HepG2 (cell line): ENCODE data around the gene CACNA1H. TPM values are rescaled to one million over a fixed set of nuclear protein-coding genes. Genes with fewer than 3 reads are reported as not detected.

Experiments
- ATM ChIP-seq: fragments of 450-650 bp; IDR thresholded peaks from 2 replicates; pipeline ENCODE4 v1.7.1; 2017; ENCODE audit warnings: mild to moderate bottlenecking, borderline replicate concordance
- CBX2 ChIP-seq, 2 experiments: fragments of 200-600 bp in 1 of 2; sonication (generic); formaldehyde crosslinking in 1 of 2; IDR thresholded peaks; 2 replicates each; pipeline versions ENCODE4 v1.7.0 to v1.8.1; 2018 to 2022; ENCODE audit warnings: low read depth in 2 of 2, low read length in 1 of 2, mild to moderate bottlenecking in 1 of 2, missing genetic modification reagents in 1 of 2
- FOXA1 ChIP-seq, 2 experiments: fragments of 450-650 bp in 1 of 2; sonication (generic) in 1 of 2; formaldehyde crosslinking in 1 of 2; IDR thresholded peaks; 2 replicates each; pipeline versions ENCODE4 v1.4.0 to v1.6.1; 2016 to 2020; ENCODE audit warnings: missing genetic modification reagents in 1 of 2
- HMG20B ChIP-seq: conservative IDR thresholded peaks from 2 replicates; pipeline ENCODE4 v1.6.1; 2016; ENCODE audit warnings: missing genetic modification reagents, missing compliant biosample characterization
- HNRNPLL ChIP-seq: fragments of 200-400 bp; formaldehyde crosslinking; IDR thresholded peaks from 2 replicates; pipeline ENCODE4 v1.6.1; 2017; ENCODE audit warnings: mild to moderate bottlenecking, low read depth, low read length; ENCODE audit not compliant: poor library complexity, severe bottlenecking
- HOXA3 ChIP-seq: sonication (generic); formaldehyde crosslinking; IDR thresholded peaks from 2 replicates; pipeline ENCODE4 v1.5.0; 2020; ENCODE audit warnings: missing genetic modification reagents
- KDM1A ChIP-seq: IDR thresholded peaks from 2 replicates; pipeline ENCODE4 v1.6.1; 2016; ENCODE audit warnings: missing compliant biosample characterization
- MAFK ChIP-seq, 2 experiments: IDR thresholded peaks in 1 of 2; conservative IDR thresholded peaks in 1 of 2; 2 replicates each; pipeline ENCODE4 v1.6.1; 2011; ENCODE audit warnings: improper control_type of control experiment in 2 of 2, low read length in 2 of 2
- MYNN ChIP-seq: sonication (generic); formaldehyde crosslinking; IDR thresholded peaks from 2 replicates; pipeline ENCODE4 v1.4.0; 2020; ENCODE audit warnings: mild to moderate bottlenecking, low read depth, missing genetic modification reagents
- NFIC ChIP-seq: IDR thresholded peaks from 2 replicates; pipeline ENCODE4 v1.6.1; 2012; ENCODE audit warnings: mild to moderate bottlenecking, low read length, inconsistent platforms
- NFYC ChIP-seq: IDR thresholded peaks from 2 replicates; pipeline ENCODE4 v1.6.1; 2016; ENCODE audit warnings: missing genetic modification reagents, missing compliant biosample characterization
- PTBP1 ChIP-seq: fragments of 200-400 bp; formaldehyde crosslinking; IDR thresholded peaks from 2 replicates; pipeline ENCODE4 v1.6.1; 2018; ENCODE audit warnings: low read length, low read depth; ENCODE audit not compliant: poor library complexity, severe bottlenecking
- RXRB ChIP-seq: IDR thresholded peaks from 2 replicates; pipeline ENCODE4 v1.6.1; 2016; ENCODE audit warnings: borderline replicate concordance, missing genetic modification reagents, missing compliant biosample characterization
- SOX13 ChIP-seq, 3 experiments: fragments of 450-650 bp in 1 of 3; sonication (generic) in 1 of 3; formaldehyde crosslinking in 1 of 3; IDR thresholded peaks in 2 of 3; conservative IDR thresholded peaks in 1 of 3; 2 replicates each; pipeline versions ENCODE4 v1.5.0 to v1.6.1; 2016 to 2020; ENCODE audit warnings: antibody characterized with exemption in 1 of 3, mild to moderate bottlenecking in 1 of 3, missing compliant biosample characterization in 1 of 3, missing genetic modification reagents in 1 of 3, moderate library complexity in 1 of 3
- ZBTB7B ChIP-seq: sonication (generic); formaldehyde crosslinking; IDR thresholded peaks from 2 replicates; pipeline ENCODE4 v1.4.0; 2020; ENCODE audit warnings: missing genetic modification reagents
- ZC3H4 ChIP-seq: sonication (generic); formaldehyde crosslinking; IDR thresholded peaks from 2 replicates; pipeline ENCODE4 v1.4.0; 2020; ENCODE audit warnings: missing genetic modification reagents, borderline replicate concordance
- ZFY ChIP-seq: sonication (generic); formaldehyde crosslinking; IDR thresholded peaks from 2 replicates; pipeline ENCODE4 v1.4.0; 2020; ENCODE audit warnings: missing genetic modification reagents
- ZNF251 ChIP-seq: sonication (generic); formaldehyde crosslinking; IDR thresholded peaks from 2 replicates; pipeline ENCODE4 v1.9.0; 2021; ENCODE audit warnings: mild to moderate bottlenecking, missing genetic modification reagents
- ZNF441 ChIP-seq: sonication (generic); formaldehyde crosslinking; IDR thresholded peaks from 2 replicates; pipeline ENCODE4 v1.7.0; 2021; ENCODE audit warnings: missing genetic modification reagents, borderline replicate concordance
- ZNF747 ChIP-seq: sonication (generic); formaldehyde crosslinking; IDR thresholded peaks from 2 replicates; pipeline ENCODE4 v1.8.1; 2023; ENCODE audit warnings: missing genetic modification reagents, mild to moderate bottlenecking, borderline replicate concordance
- ZSCAN31 ChIP-seq: sonication (generic); formaldehyde crosslinking; IDR thresholded peaks from 2 replicates; pipeline ENCODE4 v1.5.0; 2020; ENCODE audit warnings: low read depth, mild to moderate bottlenecking, missing genetic modification reagents
- ZSCAN9 ChIP-seq: IDR thresholded peaks from 2 replicates; pipeline ENCODE4 v1.6.1; 2016; ENCODE audit warnings: borderline replicate concordance
- polyA plus RNA-seq, 8 experiments: library from polyadenylated mRNA; depleted of rRNA in 3 of 8; stranded (reverse) in 7 of 8; unstranded in 1 of 8; fragments of >200 nt; fragmentation: Illumina TruSeq in 4 of 8; extraction: Trizol in 4 of 8; gene quantifications; 2 replicates each; pipeline versions ENCODE4 v1.2.1 to v1.2.3, GENCODE V29; 2011 to 2016; ENCODE audit warnings: low read depth in 4 of 8, missing spikeins in 1 of 8, mixed read lengths in 1 of 8; ENCODE audit not compliant: insufficient read depth in 1 of 8
- total RNA-seq, 5 experiments: library from RNA; depleted of rRNA; stranded (reverse); fragments of >200 nt; fragmentation: Illumina TruSeq; extraction: Trizol; gene quantifications; 2 replicates each; pipeline ENCODE4 v1.2.3, GENCODE V29; 2016; ENCODE audit warnings: low read depth in 1 of 5
- TF ChIP-seq, protein P1 (sequence below): sonication (generic); formaldehyde crosslinking; IDR thresholded peaks from 2 replicates; pipeline ENCODE4 v1.8.0; 2022; ENCODE audit warnings: mild to moderate bottlenecking, missing genetic modification reagents, moderate library complexity
- TF ChIP-seq, protein P2 (sequence below): sonication (generic); formaldehyde crosslinking; IDR thresholded peaks from 2 replicates; pipeline ENCODE4 v1.5.0; 2020; ENCODE audit warnings: mild to moderate bottlenecking, missing genetic modification reagents
- TF ChIP-seq, protein P3 (sequence below): sonication (generic); formaldehyde crosslinking; IDR thresholded peaks from 2 replicates; pipeline ENCODE4 v1.5.1; 2020; ENCODE audit warnings: missing genetic modification reagents, mild to moderate bottlenecking, borderline replicate concordance

CACNA1H gene
- total and polyA plus RNA-seq, 2 of the 13 experiments (the other 11 are each of a cell fraction or from before 2014, with no cell fraction given) = 0.40 to 1.8 TPM

DNA sequence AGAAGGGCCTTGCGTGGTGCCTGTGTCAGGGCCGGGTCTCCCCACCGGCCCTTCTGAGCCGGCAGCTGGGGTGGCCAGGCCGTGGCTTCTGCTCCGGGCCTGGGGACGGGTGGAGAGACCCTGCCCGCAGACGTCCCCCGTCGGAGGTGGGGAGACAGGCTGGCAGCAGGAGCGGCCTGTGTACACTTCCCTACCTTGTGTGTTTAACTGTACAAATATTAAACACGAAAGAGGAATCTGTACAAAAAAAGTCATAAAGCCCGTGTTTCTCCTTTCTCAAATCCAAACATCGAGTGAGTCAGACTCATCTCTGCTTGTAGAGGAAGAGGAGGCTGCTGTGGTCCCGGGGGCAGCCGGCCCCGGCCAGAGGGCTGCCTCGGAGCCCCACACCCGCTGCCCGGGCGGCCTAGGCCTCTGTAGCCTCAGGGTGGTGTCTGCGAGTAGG, 2.0 kb downstream of the CACNA1H start (continued):
- TF ChIP-seq HOXA3 (no peak), MYNN (CRISPR knock-in tag) (no peak), SOX13 (IDR thresholded peaks at IDR 0.05) (no peak), SOX13 (CRISPR knock-in tag; conservative IDR thresholded peaks at IDR 0.05 in 1 of 2, IDR thresholded peaks at IDR 0.05 in 1 of 2) (peak in 1 of 2 experiments; percentile 39; a peak in 1 of 4 replicates), KDM1A (no peak), HMG20B (CRISPR knock-in tag) (no peak), NFIC (no peak), NFYC (CRISPR knock-in tag) (no peak), ZNF747 (no peak), ZC3H4 (CRISPR knock-in tag) (no peak), ZSCAN9 (CRISPR knock-in tag) (no peak), CBX2 (IDR thresholded peaks at IDR 0.05; ENCODE audit: low read depth, low read length) (no peak), CBX2 (CRISPR knock-in tag; IDR thresholded peaks at IDR 0.05; ENCODE audit: low read depth) (no peak), PTBP1 (no peak), ATM (no peak), ZNF441 (CRISPR knock-in tag) (no peak), RXRB (CRISPR knock-in tag) (peak; percentile 33; the same call in 1 of the 2 replicates), ZSCAN31 (CRISPR knock-in tag) (no peak), ZBTB7B (0 out of 2 replicates have a peak, but pooled peaks have one; percentile 17), FOXA1 (IDR thresholded peaks at IDR 0.05) (peak; percentile 48; the same call in 1 of the 2 replicates), FOXA1 (CRISPR knock-in tag; IDR thresholded peaks at IDR 0.05) (peak; percentile 92), ZNF251 (CRISPR knock-in tag) (no peak), HNRNPLL (no peak), ZFY (CRISPR knock-in tag) (0 out of 2 replicates have a peak, but pooled peaks have one; percentile 16), MAFK (conservative IDR thresholded peaks at IDR 0.05 in 1 of 2, IDR thresholded peaks at IDR 0.05 in 1 of 2; ENCODE audit: low read length in 2 of 2) (no peak)
- TF ChIP-seq, protein P1, sequence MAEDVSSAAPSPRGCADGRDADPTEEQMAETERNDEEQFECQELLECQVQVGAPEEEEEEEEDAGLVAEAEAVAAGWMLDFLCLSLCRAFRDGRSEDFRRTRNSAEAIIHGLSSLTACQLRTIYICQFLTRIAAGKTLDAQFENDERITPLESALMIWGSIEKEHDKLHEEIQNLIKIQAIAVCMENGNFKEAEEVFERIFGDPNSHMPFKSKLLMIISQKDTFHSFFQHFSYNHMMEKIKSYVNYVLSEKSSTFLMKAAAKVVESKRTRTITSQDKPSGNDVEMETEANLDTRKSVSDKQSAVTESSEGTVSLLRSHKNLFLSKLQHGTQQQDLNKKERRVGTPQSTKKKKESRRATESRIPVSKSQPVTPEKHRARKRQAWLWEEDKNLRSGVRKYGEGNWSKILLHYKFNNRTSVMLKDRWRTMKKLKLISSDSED (CRISPR knock-in tag) = no peak
- TF ChIP-seq, protein P2, sequence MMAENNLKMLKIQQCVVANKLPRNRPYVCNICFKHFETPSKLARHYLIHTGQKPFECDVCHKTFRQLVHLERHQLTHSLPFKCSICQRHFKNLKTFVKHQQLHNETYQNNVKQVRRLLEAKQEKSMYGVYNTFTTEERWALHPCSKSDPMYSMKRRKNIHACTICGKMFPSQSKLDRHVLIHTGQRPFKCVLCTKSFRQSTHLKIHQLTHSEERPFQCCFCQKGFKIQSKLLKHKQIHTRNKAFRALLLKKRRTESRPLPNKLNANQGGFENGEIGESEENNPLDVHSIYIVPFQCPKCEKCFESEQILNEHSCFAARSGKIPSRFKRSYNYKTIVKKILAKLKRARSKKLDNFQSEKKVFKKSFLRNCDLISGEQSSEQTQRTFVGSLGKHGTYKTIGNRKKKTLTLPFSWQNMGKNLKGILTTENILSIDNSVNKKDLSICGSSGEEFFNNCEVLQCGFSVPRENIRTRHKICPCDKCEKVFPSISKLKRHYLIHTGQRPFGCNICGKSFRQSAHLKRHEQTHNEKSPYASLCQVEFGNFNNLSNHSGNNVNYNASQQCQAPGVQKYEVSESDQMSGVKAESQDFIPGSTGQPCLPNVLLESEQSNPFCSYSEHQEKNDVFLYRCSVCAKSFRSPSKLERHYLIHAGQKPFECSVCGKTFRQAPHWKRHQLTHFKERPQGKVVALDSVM (CRISPR knock-in tag) = no peak
- TF ChIP-seq, protein P3, sequence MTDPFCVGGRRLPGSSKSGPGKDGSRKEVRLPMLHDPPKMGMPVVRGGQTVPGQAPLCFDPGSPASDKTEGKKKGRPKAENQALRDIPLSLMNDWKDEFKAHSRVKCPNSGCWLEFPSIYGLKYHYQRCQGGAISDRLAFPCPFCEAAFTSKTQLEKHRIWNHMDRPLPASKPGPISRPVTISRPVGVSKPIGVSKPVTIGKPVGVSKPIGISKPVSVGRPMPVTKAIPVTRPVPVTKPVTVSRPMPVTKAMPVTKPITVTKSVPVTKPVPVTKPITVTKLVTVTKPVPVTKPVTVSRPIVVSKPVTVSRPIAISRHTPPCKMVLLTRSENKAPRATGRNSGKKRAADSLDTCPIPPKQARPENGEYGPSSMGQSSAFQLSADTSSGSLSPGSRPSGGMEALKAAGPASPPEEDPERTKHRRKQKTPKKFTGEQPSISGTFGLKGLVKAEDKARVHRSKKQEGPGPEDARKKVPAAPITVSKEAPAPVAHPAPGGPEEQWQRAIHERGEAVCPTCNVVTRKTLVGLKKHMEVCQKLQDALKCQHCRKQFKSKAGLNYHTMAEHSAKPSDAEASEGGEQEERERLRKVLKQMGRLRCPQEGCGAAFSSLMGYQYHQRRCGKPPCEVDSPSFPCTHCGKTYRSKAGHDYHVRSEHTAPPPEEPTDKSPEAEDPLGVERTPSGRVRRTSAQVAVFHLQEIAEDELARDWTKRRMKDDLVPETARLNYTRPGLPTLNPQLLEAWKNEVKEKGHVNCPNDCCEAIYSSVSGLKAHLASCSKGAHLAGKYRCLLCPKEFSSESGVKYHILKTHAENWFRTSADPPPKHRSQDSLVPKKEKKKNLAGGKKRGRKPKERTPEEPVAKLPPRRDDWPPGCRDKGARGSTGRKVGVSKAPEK (CRISPR knock-in tag) = no peak
